ENCODE data around the gene MYO3B.

DNA sequence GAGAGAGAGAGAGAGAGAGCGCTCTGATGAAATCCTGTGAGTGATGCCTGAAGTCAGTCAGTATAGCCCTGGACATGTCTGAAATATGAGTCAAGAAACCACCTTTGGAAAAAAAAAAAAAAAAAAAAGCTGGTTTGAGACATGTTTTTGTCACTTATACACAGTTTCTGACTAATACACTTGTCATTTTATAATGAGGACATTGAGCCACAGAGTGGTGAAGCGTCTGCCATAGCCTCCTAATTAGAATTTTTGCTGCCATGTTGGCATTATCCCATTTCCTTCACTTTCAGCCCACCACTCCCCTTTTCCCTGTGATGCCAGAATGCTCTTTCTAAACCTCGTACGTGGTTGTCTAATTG lies 15.7 kb upstream of the MYO3B start:
- TF ChIP-seq EZH2 (IDR thresholded peaks at IDR 0.05; ENCODE audit: insufficient read depth, poor library complexity, severe bottlenecking) = no peak
- TF ChIP-seq EZH2phosphoT487 (IDR thresholded peaks at IDR 0.05; ENCODE audit: insufficient read depth, low read depth) = no peak

Data from GM23248 (cell line).